T-helper 1 cell (primary cell): ENCODE measurements around the gene UBTD2.

Experiments
- DNase-seq, 5 donors: peaks; one replicate each; pipeline ENCODE4 v3.0.0-alpha.2; 2012 to 2020

The UBTD2 gene

GRCh38 chr5:172167895-172168294 is 115.7 kb downstream of the UBTD2 start:
- DNase-seq = no peak

GRCh38 chr5:172166030-172166826 is 117.3 kb downstream of the UBTD2 start:
- DNase-seq = no peak

GRCh38 chr5:172165465-172165864 is 118.1 kb downstream of the UBTD2 start:
- no peak for DNase-seq

- DNase-seq = no peak
These were observed 118.8 kb downstream of the UBTD2 start for GRCh38 chr5:172164769-172165212.

- DNase-seq = no peak
These were observed 120.2 kb downstream of the UBTD2 start for GRCh38 chr5:172163346-172163745.

GRCh38 chr5:172162987-172163343 is 120.6 kb downstream of the UBTD2 start:
- DNase-seq = no peak

- DNase-seq = no peak
These were observed 121.1 kb downstream of the UBTD2 start for GRCh38 chr5:172162323-172162986.

- DNase-seq = no peak
These were observed 123.1 kb downstream of the UBTD2 start for GRCh38 chr5:172160506-172160905.
